ENCODE results near the gene CTAG1A.
"Not testable (repeated sequence)": the region's sequence is repeated elsewhere in the genome, so short reads cannot be mapped to it uniquely, and the experiment has no call there.

CTAG1A gene

DNA sequence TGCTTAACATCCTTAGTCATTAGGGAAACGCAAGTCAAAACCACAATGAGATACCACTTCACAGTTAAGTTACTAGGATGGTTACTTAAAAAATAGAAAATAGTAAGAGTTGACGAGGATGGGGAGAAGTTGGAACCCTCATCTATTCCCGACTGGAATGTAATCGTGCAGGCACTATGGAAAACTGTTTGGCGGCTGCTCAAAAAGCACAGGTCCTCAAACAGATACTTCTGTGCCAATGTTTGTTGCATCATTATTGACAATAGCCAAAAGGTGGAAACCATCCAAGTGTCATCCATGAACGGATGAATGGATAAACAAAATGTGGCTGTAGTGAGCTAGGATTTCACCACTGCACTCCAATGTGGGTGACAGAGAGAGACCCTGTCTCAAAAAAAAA is 22.4 kb downstream of the CTAG1A start:
- H3F3A ChIP-seq (ENCODE audit: insufficient read depth, low read length) = no peaks in the 10 kb centered on the region
- no peak overlapping the region for H3K27ac ChIP-seq (ENCODE audit: low read length)
- no peaks in the 10 kb centered on the region for H3K9me2 ChIP-seq (replicated peaks; ENCODE audit: insufficient read depth, low read length)
- H3K36me3 ChIP-seq (replicated peaks; ENCODE audit: insufficient read depth, low read length) = no peaks in the 10 kb centered on the region
- H3K4me1 ChIP-seq (ENCODE audit: low read length) = peaks cover 5% of the 10 kb centered on the region; the same call in 1 of the 2 replicates
- no peak overlapping the region for H2AFZ ChIP-seq (ENCODE audit: low read length)
- no peaks in the 10 kb centered on the region for H3K27me3 ChIP-seq (replicated peaks; ENCODE audit: insufficient read depth, low read length)
- H4K20me1 ChIP-seq (ENCODE audit: insufficient read depth, low read length) = no peaks in the 10 kb centered on the region
- DNase-seq = no peak
- no peaks in the 10 kb centered on the region for H3K79me2 ChIP-seq (ENCODE audit: low read length)
- TF ChIP-seq, protein P1, sequence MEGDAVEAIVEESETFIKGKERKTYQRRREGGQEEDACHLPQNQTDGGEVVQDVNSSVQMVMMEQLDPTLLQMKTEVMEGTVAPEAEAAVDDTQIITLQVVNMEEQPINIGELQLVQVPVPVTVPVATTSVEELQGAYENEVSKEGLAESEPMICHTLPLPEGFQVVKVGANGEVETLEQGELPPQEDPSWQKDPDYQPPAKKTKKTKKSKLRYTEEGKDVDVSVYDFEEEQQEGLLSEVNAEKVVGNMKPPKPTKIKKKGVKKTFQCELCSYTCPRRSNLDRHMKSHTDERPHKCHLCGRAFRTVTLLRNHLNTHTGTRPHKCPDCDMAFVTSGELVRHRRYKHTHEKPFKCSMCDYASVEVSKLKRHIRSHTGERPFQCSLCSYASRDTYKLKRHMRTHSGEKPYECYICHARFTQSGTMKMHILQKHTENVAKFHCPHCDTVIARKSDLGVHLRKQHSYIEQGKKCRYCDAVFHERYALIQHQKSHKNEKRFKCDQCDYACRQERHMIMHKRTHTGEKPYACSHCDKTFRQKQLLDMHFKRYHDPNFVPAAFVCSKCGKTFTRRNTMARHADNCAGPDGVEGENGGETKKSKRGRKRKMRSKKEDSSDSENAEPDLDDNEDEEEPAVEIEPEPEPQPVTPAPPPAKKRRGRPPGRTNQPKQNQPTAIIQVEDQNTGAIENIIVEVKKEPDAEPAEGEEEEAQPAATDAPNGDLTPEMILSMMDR (IDR thresholded peaks at IDR 0.05; ENCODE audit: low read length) = no peak
- no peak for TF ChIP-seq EZH2phosphoT487 (IDR thresholded peaks at IDR 0.05; ENCODE audit: low read length)
- no peak for TF ChIP-seq EZH2 (optimal IDR thresholded peaks at IDR 0.05; ENCODE audit: low read depth, low read length)
- no peaks in the 10 kb centered on the region for H3K9me3 ChIP-seq (replicated peaks; ENCODE audit: insufficient read depth, low read length)
- no peak overlapping the region for H3K4me2 ChIP-seq (ENCODE audit: low read depth, low read length)
- H3K9ac ChIP-seq (ENCODE audit: low read length) = no peak overlapping the region
- no peak overlapping the region for H3K4me3 ChIP-seq (ENCODE audit: low read length)

DNA sequence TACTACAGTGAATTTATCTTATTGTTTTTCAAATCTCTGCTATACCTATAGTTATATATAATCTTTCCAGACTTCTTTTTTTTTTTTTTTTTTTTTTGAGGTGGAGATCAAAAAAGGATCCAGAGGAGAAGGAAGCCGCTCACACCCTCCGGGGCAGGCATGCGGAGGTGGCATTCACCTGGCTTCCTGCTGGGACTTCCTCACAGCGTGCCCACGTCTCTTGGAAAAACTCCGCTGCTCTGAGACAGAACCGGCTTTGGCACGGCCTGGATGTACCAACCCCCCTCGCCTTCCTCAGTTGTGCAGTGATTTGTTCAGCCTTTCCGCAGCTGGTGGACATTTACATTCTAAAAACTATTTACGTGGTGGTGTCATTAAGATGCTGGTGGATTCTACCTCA is 23.0 kb downstream of the CTAG1A start:
- not testable (repeated sequence) for H3K4me3 ChIP-seq (ENCODE audit: low read length); H3K4me2 ChIP-seq (ENCODE audit: low read depth, low read length); H3K4me1 ChIP-seq (ENCODE audit: low read length); H2AFZ ChIP-seq (ENCODE audit: low read length); H3K9me3 ChIP-seq (replicated peaks; ENCODE audit: insufficient read depth, low read length); H3K9ac ChIP-seq (ENCODE audit: low read length); H3F3A ChIP-seq (ENCODE audit: insufficient read depth, low read length); DNase-seq; H3K27ac ChIP-seq (ENCODE audit: low read length); H3K27me3 ChIP-seq (replicated peaks; ENCODE audit: insufficient read depth, low read length); H4K20me1 ChIP-seq (ENCODE audit: insufficient read depth, low read length); H3K79me2 ChIP-seq (ENCODE audit: low read length); H3K9me2 ChIP-seq (replicated peaks; ENCODE audit: insufficient read depth, low read length); H3K36me3 ChIP-seq (replicated peaks; ENCODE audit: insufficient read depth, low read length)

DNA sequence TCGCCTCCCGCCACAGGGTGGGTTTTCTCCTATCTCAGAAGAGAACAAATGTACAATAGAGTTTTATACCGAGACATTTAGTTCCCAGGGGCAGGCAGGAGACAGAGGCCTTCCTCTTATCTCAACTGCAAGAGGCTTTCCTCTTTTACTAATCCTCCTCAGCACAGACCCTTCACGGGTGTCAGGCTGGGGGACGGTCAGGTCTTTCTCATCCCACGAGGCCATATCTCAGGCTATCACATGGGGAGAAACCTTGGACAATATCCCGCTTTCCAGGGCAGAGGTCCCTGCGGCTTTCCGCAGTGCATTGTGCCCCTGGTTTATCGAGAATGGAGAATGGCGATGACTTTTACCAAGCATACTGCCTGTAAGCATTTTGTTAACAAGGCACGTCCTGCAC is 23.9 kb downstream of the CTAG1A start:
- not testable (repeated sequence) for H3K27me3 ChIP-seq (replicated peaks; ENCODE audit: insufficient read depth, low read length); H3K4me3 ChIP-seq (ENCODE audit: low read length); H3K36me3 ChIP-seq (replicated peaks; ENCODE audit: insufficient read depth, low read length); H3K4me2 ChIP-seq (ENCODE audit: low read depth, low read length); H3K79me2 ChIP-seq (ENCODE audit: low read length); H3K9me3 ChIP-seq (replicated peaks; ENCODE audit: insufficient read depth, low read length); H3F3A ChIP-seq (ENCODE audit: insufficient read depth, low read length); H3K9me2 ChIP-seq (replicated peaks; ENCODE audit: insufficient read depth, low read length); H2AFZ ChIP-seq (ENCODE audit: low read length); DNase-seq; H3K9ac ChIP-seq (ENCODE audit: low read length); H4K20me1 ChIP-seq (ENCODE audit: insufficient read depth, low read length); H3K4me1 ChIP-seq (ENCODE audit: low read length); H3K27ac ChIP-seq (ENCODE audit: low read length)

DNA sequence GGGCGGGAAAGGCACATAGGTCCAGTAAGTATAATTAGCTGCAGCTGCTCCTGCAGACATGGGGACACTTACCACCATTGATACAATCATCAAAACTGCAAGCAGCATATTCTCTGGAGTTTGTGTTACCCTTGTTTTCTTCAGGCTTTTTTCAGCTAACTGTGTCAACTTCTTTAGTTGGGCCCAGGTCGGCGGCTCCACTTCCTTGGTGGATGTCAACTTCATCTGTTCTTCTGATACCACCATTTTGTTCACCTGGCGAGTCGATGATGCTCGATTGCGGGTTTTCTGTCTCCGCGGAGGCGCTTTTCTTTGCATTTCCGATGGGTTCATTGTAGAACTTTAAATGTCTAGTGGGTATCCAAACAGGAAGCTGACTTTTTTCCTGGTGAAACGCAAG is 26.2 kb downstream of the CTAG1A start:
- not testable (repeated sequence) for H3K4me2 ChIP-seq (ENCODE audit: low read depth, low read length); H3K79me2 ChIP-seq (ENCODE audit: low read length); DNase-seq; H3K9ac ChIP-seq (ENCODE audit: low read length); H3K9me3 ChIP-seq (replicated peaks; ENCODE audit: insufficient read depth, low read length); H3K4me1 ChIP-seq (ENCODE audit: low read length); H3K36me3 ChIP-seq (replicated peaks; ENCODE audit: insufficient read depth, low read length); H4K20me1 ChIP-seq (ENCODE audit: insufficient read depth, low read length); H3K4me3 ChIP-seq (ENCODE audit: low read length); H3K27ac ChIP-seq (ENCODE audit: low read length); H3F3A ChIP-seq (ENCODE audit: insufficient read depth, low read length); H3K27me3 ChIP-seq (replicated peaks; ENCODE audit: insufficient read depth, low read length); H3K9me2 ChIP-seq (replicated peaks; ENCODE audit: insufficient read depth, low read length); H2AFZ ChIP-seq (ENCODE audit: low read length)

DNA sequence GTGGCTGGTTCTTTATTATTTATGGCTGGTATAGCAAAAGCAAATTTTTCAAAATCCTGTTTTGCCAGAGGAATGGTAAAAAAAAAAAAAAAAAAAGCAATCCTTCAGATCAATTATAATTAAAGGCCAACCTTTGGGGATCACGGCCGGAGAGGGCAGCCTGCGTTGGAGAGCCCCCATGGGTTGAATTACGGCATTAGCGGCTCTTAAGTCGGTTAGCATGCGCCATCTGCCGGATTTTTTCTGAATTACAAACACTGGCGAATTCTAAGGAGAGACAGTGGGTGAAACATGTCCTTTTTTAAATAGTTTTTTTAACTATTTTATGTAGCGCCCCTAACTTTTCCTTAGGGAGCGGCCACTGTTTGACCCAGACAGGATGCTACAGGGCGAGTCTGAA is 28.7 kb downstream of the CTAG1A start:
- DNase-seq; H3K4me1 ChIP-seq (ENCODE audit: low read length); H3K27me3 ChIP-seq (replicated peaks; ENCODE audit: insufficient read depth, low read length); H4K20me1 ChIP-seq (ENCODE audit: insufficient read depth, low read length); H3K79me2 ChIP-seq (ENCODE audit: low read length); H3F3A ChIP-seq (ENCODE audit: insufficient read depth, low read length); H3K27ac ChIP-seq (ENCODE audit: low read length); H3K9me2 ChIP-seq (replicated peaks; ENCODE audit: insufficient read depth, low read length); H3K9me3 ChIP-seq (replicated peaks; ENCODE audit: insufficient read depth, low read length); H3K36me3 ChIP-seq (replicated peaks; ENCODE audit: insufficient read depth, low read length); H3K9ac ChIP-seq (ENCODE audit: low read length); H3K4me2 ChIP-seq (ENCODE audit: low read depth, low read length); H3K4me3 ChIP-seq (ENCODE audit: low read length); H2AFZ ChIP-seq (ENCODE audit: low read length): not testable (repeated sequence)

DNA sequence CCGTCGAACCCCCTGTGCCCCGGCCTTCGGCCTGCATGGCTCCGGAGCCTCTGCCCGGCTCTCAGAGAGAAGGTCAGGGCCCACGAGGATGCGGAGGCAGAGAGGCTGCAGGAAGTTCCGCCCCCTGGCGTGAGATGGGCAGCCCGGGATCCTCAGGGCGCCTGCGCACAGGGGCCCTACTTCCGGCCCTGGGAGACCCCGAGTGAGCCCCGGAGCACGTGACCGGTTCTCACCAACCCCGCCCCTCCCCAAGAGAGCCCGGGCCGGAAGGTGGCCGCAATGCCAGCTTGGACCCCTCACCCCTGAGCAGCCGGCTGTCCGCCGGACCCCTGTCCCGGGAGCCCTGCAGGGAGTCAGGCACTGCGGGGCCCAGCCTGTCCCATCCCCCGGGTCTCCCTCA is 34.2 kb downstream of the CTAG1A start, which contains the start of gene CTAG1B:
Gene CTAG1B (minus strand): TSS at position 101 of the 400 bp plus-strand sequence. CDS start 64 bp downstream, at position 37.
- H4K20me1 ChIP-seq (ENCODE audit: insufficient read depth, low read length); H3K9ac ChIP-seq (ENCODE audit: low read length); H3K36me3 ChIP-seq (replicated peaks; ENCODE audit: insufficient read depth, low read length); H3K27ac ChIP-seq (ENCODE audit: low read length); H2AFZ ChIP-seq (ENCODE audit: low read length); DNase-seq; H3K9me3 ChIP-seq (replicated peaks; ENCODE audit: insufficient read depth, low read length); H3K79me2 ChIP-seq (ENCODE audit: low read length); H3K4me3 ChIP-seq (ENCODE audit: low read length); H3K4me1 ChIP-seq (ENCODE audit: low read length); H3K27me3 ChIP-seq (replicated peaks; ENCODE audit: insufficient read depth, low read length); H3K9me2 ChIP-seq (replicated peaks; ENCODE audit: insufficient read depth, low read length); H3K4me2 ChIP-seq (ENCODE audit: low read depth, low read length); H3F3A ChIP-seq (ENCODE audit: insufficient read depth, low read length): not testable (repeated sequence)

DNA sequence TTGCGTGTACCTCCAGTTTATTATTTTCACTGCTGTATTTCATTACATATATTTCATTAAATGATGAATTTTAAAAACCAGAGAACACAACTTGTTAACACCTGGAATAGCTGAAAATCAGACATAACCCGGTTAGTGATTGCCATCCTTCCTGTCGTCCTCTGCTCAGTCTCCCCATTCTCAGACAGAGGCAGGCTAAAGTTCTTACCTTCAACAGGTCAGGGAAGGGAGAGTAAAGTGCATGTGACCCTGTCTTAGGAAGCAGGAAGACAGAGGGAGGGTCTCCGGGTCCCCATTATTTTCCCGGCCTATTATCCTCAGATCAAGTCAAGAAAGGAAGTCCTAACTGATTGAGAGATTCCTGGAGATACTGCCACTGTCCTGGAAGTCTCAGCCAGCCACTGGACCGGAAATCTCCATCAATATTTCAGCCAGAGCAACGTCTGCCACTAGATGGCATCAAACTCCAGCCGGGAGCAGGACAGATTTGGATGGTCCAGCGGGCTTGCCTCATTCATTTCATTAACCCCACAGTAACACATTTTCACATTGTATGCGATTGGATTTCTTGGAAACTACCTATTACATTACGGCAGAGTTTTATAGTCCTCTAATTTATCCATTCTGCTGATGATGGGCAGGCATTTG is 36.0 kb downstream of the CTAG1A start:
- not testable (repeated sequence) for H3K4me3 ChIP-seq (ENCODE audit: low read length); H3K4me2 ChIP-seq (ENCODE audit: low read depth, low read length); H2AFZ ChIP-seq (ENCODE audit: low read length); H3K36me3 ChIP-seq (replicated peaks; ENCODE audit: insufficient read depth, low read length); H3K27me3 ChIP-seq (replicated peaks; ENCODE audit: insufficient read depth, low read length); H3K9me3 ChIP-seq (replicated peaks; ENCODE audit: insufficient read depth, low read length); H3K4me1 ChIP-seq (ENCODE audit: low read length); H3K79me2 ChIP-seq (ENCODE audit: low read length); H4K20me1 ChIP-seq (ENCODE audit: insufficient read depth, low read length); H3F3A ChIP-seq (ENCODE audit: insufficient read depth, low read length); H3K27ac ChIP-seq (ENCODE audit: low read length); DNase-seq; H3K9ac ChIP-seq (ENCODE audit: low read length); H3K9me2 ChIP-seq (replicated peaks; ENCODE audit: insufficient read depth, low read length)

Data from MM.1S (cell line).